GM12878 (cell line): Measurements from ENCODE around the gene IL1B. TPM values are rescaled to one million over a fixed set of nuclear protein-coding genes. Genes with fewer than 3 reads are reported as not detected.

Experiments used
- CEBPZ ChIP-seq: fragments of 150-350 bp; IDR thresholded peaks from 2 replicates; pipeline ENCODE4 v1.6.1; 2016; ENCODE audit warnings: low read depth, low read length
- POU2F2 ChIP-seq: IDR thresholded peaks from 3 replicates; pipeline ENCODE4 v1.6.1; 2011; ENCODE audit warnings: low read depth, mild to moderate bottlenecking, low read length, borderline replicate concordance
- PRDM15 ChIP-seq: fragments of 450-650 bp; formaldehyde crosslinking; IDR thresholded peaks from 2 replicates; pipeline ENCODE4 v1.4.0; 2020; ENCODE audit warnings: mild to moderate bottlenecking, moderate library complexity
- RB1 ChIP-seq: fragments of 450-650 bp; formaldehyde crosslinking; IDR thresholded peaks from 2 replicates; pipeline ENCODE4 v1.6.1; 2017; ENCODE audit warnings: mild to moderate bottlenecking, borderline replicate concordance
- YY1 ChIP-seq: IDR thresholded peaks from 2 replicates; pipeline ENCODE4 v1.6.1; 2011; ENCODE audit warnings: low read depth, mild to moderate bottlenecking, low read length
- ZNF274 ChIP-seq: IDR thresholded peaks from one replicate; pipeline ENCODE4 v1.8.0; 2011; ENCODE audit not compliant: insufficient read length, insufficient read depth
- polyA plus RNA-seq, 11 experiments: library from polyadenylated mRNA; depleted of rRNA in 4 of 11; unstranded in 6 of 11; stranded (reverse) in 5 of 11; fragments of >200 nt; fragmentation: Nextera tagmentation in 4 of 11; fragmentation: Illumina TruSeq in 1 of 11; extraction: Ambion mirVana in 4 of 11; extraction: Trizol in 1 of 11; gene quantifications; 1 replicate in 1 of 11; 2 replicates in 10 of 11; pipeline versions ENCODE4 v1.2.1 to v1.2.3, GENCODE V29; 2011 to 2016; ENCODE audit warnings: inconsistent platforms in 2 of 11, missing spikeins in 2 of 11, low read depth in 1 of 11
- total RNA-seq, 4 experiments: library from RNA; depleted of rRNA in 3 of 4; stranded (reverse); fragments of >200 nt in 3 of 4; fragmentation: Illumina TruSeq in 1 of 4; extraction: Trizol in 1 of 4; gene quantifications; 2 replicates each; pipeline versions ENCODE4 v1.2.1 to v1.2.3, GENCODE V29; 2013 to 2021

The IL1B gene
- total and polyA plus RNA-seq, 10 of the 15 experiments (the other 5 are each of a cell fraction or from before 2014, with no cell fraction given), result 0.20 to 1.6 (median 0.84) TPM

- TF ChIP-seq CEBPZ (no peak), RB1 (no peak), PRDM15 (CRISPR knock-in tag) (no peak), POU2F2 (no peak), ZNF274 (no peak), YY1 (no peak)
Observed at GRCh38 chr2:112835536-112836162, 930 bp downstream of the IL1B start (continued).
